BJ (cell line): Measurements from ENCODE around the gene MAP2. TPM values are rescaled to one million over a fixed set of nuclear protein-coding genes. Genes with fewer than 3 reads are reported as not detected.

Experiments
- CTCF ChIA-PET: fragments of 350-600 bp; formaldehyde crosslinking; extraction: SDS; loops from one replicate; lab custom pipeline; 2021; ENCODE audit warnings: antibody characterized with exemption, inconsistent platforms; lab: Yijun Ruan, JAX
- POLR2A ChIA-PET: fragments of 300-600 bp; sonication (Branson Sonifier 250); formaldehyde crosslinking; extraction: SDS; loops from one replicate; lab custom pipeline; 2021; ENCODE audit warnings: antibody characterized with exemption; lab: Charles Lee
- DNase-seq: peaks from one replicate; pipeline ENCODE4 v3.0.0-alpha.2; 2011; ENCODE audit warnings: low read depth
- H3K27me3 ChIP-seq: 2 replicates; pipeline ENCODE4 v1.6.0; 2011; ENCODE audit warnings: low read length; ENCODE audit not compliant: control insufficient read depth, insufficient read depth
- H3K36me3 ChIP-seq: 2 replicates; pipeline ENCODE4 v1.5.1; 2011; ENCODE audit warnings: low read length; ENCODE audit not compliant: control insufficient read depth, insufficient read depth
- H3K4me3 ChIP-seq: 2 replicates; pipeline ENCODE4 v1.5.1; 2011; ENCODE audit warnings: low read depth, mild to moderate bottlenecking, control low read depth, low read length
- CTCF ChIP-seq: IDR thresholded peaks from 2 replicates; pipeline ENCODE4 v1.5.1; 2011; ENCODE audit warnings: low read depth, mild to moderate bottlenecking, control low read depth, inconsistent platforms, low read length, moderate library complexity; ENCODE audit not compliant: insufficient read depth
- polyA plus RNA-seq: library from polyadenylated mRNA; depleted of rRNA; stranded (reverse); fragments of >200 nt; gene quantifications from 2 replicates; pipeline ENCODE4 v1.2.3, GENCODE V29; 2011

MAP2 gene
- polyA plus RNA-seq, 1 experiment = 3.5 TPM

DNA sequence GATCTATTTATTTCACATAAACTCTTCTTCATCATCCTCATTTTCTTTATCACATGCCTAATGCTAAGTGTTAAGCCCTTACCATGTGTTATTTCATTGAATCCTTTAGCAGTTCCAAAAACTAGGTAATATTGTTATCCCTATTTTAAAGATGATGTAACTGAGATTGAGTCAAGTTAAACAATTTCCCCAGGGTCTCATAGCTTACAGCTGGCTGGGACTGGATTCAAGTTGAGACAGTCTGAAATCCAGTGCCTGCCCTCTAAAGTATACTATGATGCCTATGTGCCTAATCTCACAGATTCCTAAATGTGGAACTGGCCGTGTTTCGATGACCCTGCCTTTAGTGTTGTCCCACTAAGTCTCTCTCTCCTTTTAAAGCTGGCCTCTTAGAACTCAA lies 108.5 kb downstream of the MAP2 start:
- ChIA-PET POLR2A (no interaction called here), CTCF (interaction anchor here (1.4 to 1.5 kb wide), 2 partner anchors 13 to 108 kb away, joined by 3 read pairs; partner anchors contain the start of gene MAP2)
- no peak for DNase-seq
- no peak for TF ChIP-seq CTCF
- no peak overlapping the region for H3K4me3 ChIP-seq
- no peaks in the 10 kb centered on the region for H3K27me3 ChIP-seq
- H3K36me3 ChIP-seq = no peaks in the 10 kb centered on the region

- Histone ChIP-seq H3K4me3 (no peak overlapping the region), H3K27me3 (no peaks in the 10 kb centered on the region), H3K36me3 (no peaks in the 10 kb centered on the region)
- ChIA-PET CTCF (no interaction called here), POLR2A (no interaction called here)
- TF ChIP-seq CTCF = no peak
- DNase-seq = no peak
Measured at GRCh38 chr2:209533391-209533790, 109.5 kb downstream of the MAP2 start.

- CTCF ChIA-PET = interaction anchor here (1.1 to 2.7 kb wide), 2 partner anchors 21 to 70 kb away, joined by 3 to 8 read pairs; no protein-coding TSS in a partner anchor
- TF ChIP-seq CTCF = no peak
- DNase-seq = no peak
- POLR2A ChIA-PET = no interaction called here
- H3K27me3 ChIP-seq = no peaks in the 10 kb centered on the region
- no peak overlapping the region for H3K4me3 ChIP-seq
- H3K36me3 ChIP-seq = no peaks in the 10 kb centered on the region
Measured at GRCh38 chr2:209534228-209534627, 110.4 kb downstream of the MAP2 start.

DNA sequence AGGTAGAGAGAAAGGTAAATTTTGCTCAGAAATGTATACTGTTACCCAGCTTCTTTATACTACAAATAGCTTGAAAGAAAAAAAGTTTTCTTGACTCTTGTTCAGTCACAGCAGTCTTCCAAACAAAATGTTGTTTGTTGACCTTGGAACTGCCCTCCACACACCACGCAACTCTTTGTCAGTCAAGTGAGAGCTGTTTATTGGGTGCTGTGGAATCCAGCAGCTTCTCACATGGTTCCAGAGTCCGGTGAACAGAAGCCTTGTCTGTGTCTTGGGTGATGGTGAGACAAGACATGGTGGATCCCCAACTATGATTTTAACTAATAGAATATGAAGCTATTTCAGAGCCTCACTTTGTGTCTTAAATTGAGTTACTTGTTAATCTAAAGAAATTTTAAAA lies 112.5 kb downstream of the MAP2 start:
- no peak for DNase-seq
- CTCF ChIA-PET = interaction anchor here (0.6 to 2.7 kb wide), 4 partner anchors 19 to 170 kb away, joined by 3 to 8 read pairs (median 4); no protein-coding TSS in a partner anchor
- Histone ChIP-seq H3K36me3 (no peaks in the 10 kb centered on the region), H3K27me3 (no peaks in the 10 kb centered on the region), H3K4me3 (no peak overlapping the region)
- TF ChIP-seq CTCF = no peak
- POLR2A ChIA-PET = no interaction called here

DNA sequence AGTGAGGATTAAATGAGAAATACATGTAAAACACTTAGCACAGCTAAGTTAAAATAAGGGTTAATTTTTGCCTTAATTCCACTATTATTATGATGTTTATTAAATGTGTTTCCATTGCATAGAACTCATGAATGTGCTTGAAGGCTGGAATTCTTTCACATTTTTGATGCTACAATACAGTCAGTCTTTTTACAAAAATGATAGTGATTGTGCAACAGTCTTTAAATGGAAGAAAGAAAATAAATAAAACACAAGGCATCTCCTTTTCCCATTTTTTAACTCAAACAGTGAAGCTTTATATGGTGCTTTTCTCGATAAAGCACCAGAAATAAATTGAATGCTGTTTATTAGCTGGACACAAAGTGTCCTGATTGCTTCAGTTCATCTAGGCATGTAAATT lies 123.9 kb downstream of the MAP2 start:
- H3K36me3 ChIP-seq = no peaks in the 10 kb centered on the region
- ChIA-PET POLR2A (no interaction called here), CTCF (interaction anchor here (1.4 to 3.8 kb wide), 3 partner anchors 10 to 213 kb away, joined by 6 to 27 read pairs (median 9); partner anchors contain the start of gene MAP2)
- DNase-seq = no peak
- no peak overlapping the region for H3K4me3 ChIP-seq
- no peaks in the 10 kb centered on the region for H3K27me3 ChIP-seq
- no peak for TF ChIP-seq CTCF
